GM12878 (cell line): ENCODE data around the gene NRG3. TPM values are rescaled to one million over a fixed set of nuclear protein-coding genes. Genes with fewer than 3 reads are reported as not detected.

Experiments used
- ATAC-seq: fragments of 200-7000 bp; cut with Tn5 transposase; 3 replicates; pipeline ENCODE4 v1.9.1; 2020; ENCODE audit warnings: mild to moderate bottlenecking, moderate library complexity
- BruUV-seq: library from RNA; stranded (reverse); fragments of 400-500 nt; replicated peaks from 2 replicates; lab custom pipeline; 2021; lab: Mats Ljungman, UMichigan
- CTCF ChIA-PET: fragments of 300-600 bp; sonication (Branson Sonifier 250); formaldehyde crosslinking; extraction: SDS; loops from one replicate; lab custom pipeline; 2021; ENCODE audit warnings: inconsistent platforms; lab: Yijun Ruan, JAX
- POLR2A ChIA-PET: fragments of 350-600 bp; formaldehyde crosslinking; extraction: SDS; loops from one replicate; lab custom pipeline; 2021; ENCODE audit warnings: inconsistent platforms; lab: Charles Lee
- RAD21 ChIA-PET: fragments of 300-600 bp; sonication (Branson Sonifier 250); formaldehyde crosslinking; loops from one replicate; lab custom pipeline; 2023; ENCODE audit warnings: antibody characterized with exemption; ENCODE audit not compliant: unreplicated experiment; lab: Charles Lee
- SMC1A ChIA-PET: fragments of 300-600 bp; sonication (Branson Sonifier 250); formaldehyde crosslinking; loops from one replicate; lab custom pipeline; 2023; ENCODE audit not compliant: unreplicated experiment, uncharacterized antibody; lab: Charles Lee
- DNase-seq: peaks from one replicate; pipeline ENCODE4 v3.0.0-alpha.2; 2011; ENCODE audit warnings: low read depth, low spot score
- FAIRE-seq: peaks from 3 replicates; lab custom pipeline; 2011; peaks lifted over from hg19 to GRCh38; lab: Jason Lieb, UNC
- H2AFZ ChIP-seq: 2 replicates; pipeline ENCODE4 v1.6.0; 2011; ENCODE audit warnings: low read depth, low read length, control low read depth; ENCODE audit not compliant: control insufficient read depth
- H3K27ac ChIP-seq: 2 replicates; pipeline ENCODE4 v1.5.1; 2011; ENCODE audit warnings: control low read depth; ENCODE audit not compliant: control insufficient read depth, insufficient read depth
- H3K27me3 ChIP-seq, 2 experiments: replicated peaks in 1 of 2; 2 replicates each; pipeline versions ENCODE4 v1.6.0 to v1.6.1; 2011; ENCODE audit warnings: low read length in 1 of 2; ENCODE audit not compliant: control insufficient read depth in 2 of 2, insufficient read depth in 2 of 2
- H3K36me3 ChIP-seq, 2 experiments: 2 replicates each; pipeline ENCODE4 v1.5.1; 2011; ENCODE audit warnings: low read length in 1 of 2; ENCODE audit not compliant: control insufficient read depth in 2 of 2, insufficient read depth in 2 of 2
- H3K4me1 ChIP-seq: 2 replicates; pipeline ENCODE4 v1.6.1; 2011; ENCODE audit warnings: mild to moderate bottlenecking, low read length, moderate library complexity, mixed read lengths; ENCODE audit not compliant: control insufficient read depth, insufficient read depth
- H3K4me2 ChIP-seq: 2 replicates; pipeline ENCODE4 v1.6.0; 2011; ENCODE audit warnings: control low read depth; ENCODE audit not compliant: control insufficient read depth, insufficient read depth
- H3K4me3 ChIP-seq: fragments of 200-600 bp; sonication (generic); 2 replicates; pipeline ENCODE4 v1.5.1; 2016
- H3K79me2 ChIP-seq: 2 replicates; pipeline ENCODE4 v1.6.0; 2011; ENCODE audit warnings: low read length; ENCODE audit not compliant: control insufficient read depth, insufficient read depth
- H3K9ac ChIP-seq: 2 replicates; pipeline ENCODE4 v1.8.0; 2011; ENCODE audit warnings: low read length, control low read depth, mixed read lengths; ENCODE audit not compliant: control insufficient read depth, insufficient read depth
- H3K9me3 ChIP-seq: replicated peaks from 3 replicates; pipeline ENCODE4 v1.5.1; 2011; ENCODE audit warnings: mild to moderate bottlenecking, low read length; ENCODE audit not compliant: control insufficient read depth, insufficient read depth
- H4K20me1 ChIP-seq: 2 replicates; pipeline ENCODE4 v1.6.0; 2011; ENCODE audit not compliant: control insufficient read depth, insufficient read depth
- HCFC1 ChIP-seq: fragments of 150-350 bp; IDR thresholded peaks from 2 replicates; pipeline ENCODE4 v1.6.1; 2014; ENCODE audit warnings: low read length
- LARP7 ChIP-seq: fragments of 450-650 bp; IDR thresholded peaks from 2 replicates; pipeline ENCODE4 v1.6.1; 2017; ENCODE audit warnings: mild to moderate bottlenecking
- MYB ChIP-seq: fragments of 150-350 bp; IDR thresholded peaks from 2 replicates; pipeline ENCODE4 v1.6.1; 2014; ENCODE audit warnings: mild to moderate bottlenecking, low read depth, low read length, borderline replicate concordance
- WGBS: methylation state at CpG from one replicate; pipeline ENCODE4 v1.1.6; 2016; ENCODE audit warnings: low lambda C conversion rate; ENCODE audit not compliant: insufficient replicate concordance, insufficient coverage; ENCODE audit errors: missing lambda C conversion rate; 5-methylcytosine and 5-hydroxymethylcytosine counted together
- in situ Hi-C: fragments of 300-500 bp; cut with MboI; formaldehyde crosslinking; loops from 9 replicates; pipeline ENCODE4 v1.14.3; 2018; ENCODE audit warnings: mixed read lengths
- intact Hi-C: fragments of 100-400 bp; cut with micrococcal nuclease; formaldehyde crosslinking; loops from one replicate; pipeline ENCODE4 v1.14.2; 2022; ENCODE audit not compliant: unreplicated experiment
- polyA plus RNA-seq, 11 experiments: library from polyadenylated mRNA; depleted of rRNA in 4 of 11; unstranded in 6 of 11; stranded (reverse) in 5 of 11; fragments of >200 nt; fragmentation: Nextera tagmentation in 4 of 11; fragmentation: Illumina TruSeq in 1 of 11; extraction: Ambion mirVana in 4 of 11; extraction: Trizol in 1 of 11; gene quantifications; 1 replicate in 1 of 11; 2 replicates in 10 of 11; pipeline versions ENCODE4 v1.2.1 to v1.2.3, GENCODE V29; 2011 to 2016; ENCODE audit warnings: inconsistent platforms in 2 of 11, missing spikeins in 2 of 11, low read depth in 1 of 11
- total RNA-seq, 4 experiments: library from RNA; depleted of rRNA in 3 of 4; stranded (reverse); fragments of >200 nt in 3 of 4; fragmentation: Illumina TruSeq in 1 of 4; extraction: Trizol in 1 of 4; gene quantifications; 2 replicates each; pipeline versions ENCODE4 v1.2.1 to v1.2.3, GENCODE V29; 2013 to 2021
- TF ChIP-seq, protein P1 (sequence below): IDR thresholded peaks from 2 replicates; pipeline ENCODE4 v1.6.1; 2012; ENCODE audit warnings: low read length, inconsistent platforms
- TF ChIP-seq, protein P2 (sequence below): fragments of 450-650 bp; IDR thresholded peaks from 2 replicates; pipeline ENCODE4 v1.6.1; 2017; ENCODE audit warnings: antibody characterized with exemption, mild to moderate bottlenecking, moderate library complexity

Gene NRG3
- total and polyA plus RNA-seq, 10 of the 15 experiments (the other 5 are each of a cell fraction or from before 2014, with no cell fraction given) = 0.03 to 0.41 (median 0.17) TPM; not detected in 3

DNA sequence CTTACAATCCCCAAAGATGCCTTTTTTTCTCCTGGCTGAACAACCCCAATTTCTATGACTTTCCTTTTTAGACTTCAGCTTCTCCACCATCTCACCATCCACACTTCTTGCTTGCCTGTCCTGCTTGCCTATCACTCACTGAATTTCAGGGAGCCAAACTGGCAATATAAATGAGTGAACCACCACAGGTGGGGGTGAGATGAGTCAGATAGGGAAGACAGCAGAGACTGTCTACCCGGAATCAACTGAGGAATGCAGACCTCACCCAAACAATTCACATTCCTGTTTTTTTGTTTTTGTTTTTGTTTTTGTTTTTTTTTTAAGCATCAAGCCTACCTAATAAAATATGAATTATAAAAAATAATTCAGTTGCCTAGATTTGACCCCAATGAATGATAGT, 273.8 kb downstream of the NRG3 start:
- H3K79me2 ChIP-seq = no peaks in the 10 kb centered on the region
- intact Hi-C loops = no loop called here
- no peak for FAIRE-seq
- ChIA-PET RAD21 (no interaction called here), CTCF (interaction anchor here (0.8 to 1.6 kb wide), 3 partner anchors 9 to 648 kb away, joined by 3 read pairs; no protein-coding TSS in a partner anchor)
- 0% methylated on average over 1 of the region's 1 CpG for WGBS
- TF ChIP-seq, protein P1, sequence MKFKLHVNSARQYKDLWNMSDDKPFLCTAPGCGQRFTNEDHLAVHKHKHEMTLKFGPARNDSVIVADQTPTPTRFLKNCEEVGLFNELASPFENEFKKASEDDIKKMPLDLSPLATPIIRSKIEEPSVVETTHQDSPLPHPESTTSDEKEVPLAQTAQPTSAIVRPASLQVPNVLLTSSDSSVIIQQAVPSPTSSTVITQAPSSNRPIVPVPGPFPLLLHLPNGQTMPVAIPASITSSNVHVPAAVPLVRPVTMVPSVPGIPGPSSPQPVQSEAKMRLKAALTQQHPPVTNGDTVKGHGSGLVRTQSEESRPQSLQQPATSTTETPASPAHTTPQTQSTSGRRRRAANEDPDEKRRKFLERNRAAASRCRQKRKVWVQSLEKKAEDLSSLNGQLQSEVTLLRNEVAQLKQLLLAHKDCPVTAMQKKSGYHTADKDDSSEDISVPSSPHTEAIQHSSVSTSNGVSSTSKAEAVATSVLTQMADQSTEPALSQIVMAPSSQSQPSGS = no peak
- TF ChIP-seq HCFC1 (no peak), LARP7 (no peak), MYB (no peak)
- TF ChIP-seq, protein P2, sequence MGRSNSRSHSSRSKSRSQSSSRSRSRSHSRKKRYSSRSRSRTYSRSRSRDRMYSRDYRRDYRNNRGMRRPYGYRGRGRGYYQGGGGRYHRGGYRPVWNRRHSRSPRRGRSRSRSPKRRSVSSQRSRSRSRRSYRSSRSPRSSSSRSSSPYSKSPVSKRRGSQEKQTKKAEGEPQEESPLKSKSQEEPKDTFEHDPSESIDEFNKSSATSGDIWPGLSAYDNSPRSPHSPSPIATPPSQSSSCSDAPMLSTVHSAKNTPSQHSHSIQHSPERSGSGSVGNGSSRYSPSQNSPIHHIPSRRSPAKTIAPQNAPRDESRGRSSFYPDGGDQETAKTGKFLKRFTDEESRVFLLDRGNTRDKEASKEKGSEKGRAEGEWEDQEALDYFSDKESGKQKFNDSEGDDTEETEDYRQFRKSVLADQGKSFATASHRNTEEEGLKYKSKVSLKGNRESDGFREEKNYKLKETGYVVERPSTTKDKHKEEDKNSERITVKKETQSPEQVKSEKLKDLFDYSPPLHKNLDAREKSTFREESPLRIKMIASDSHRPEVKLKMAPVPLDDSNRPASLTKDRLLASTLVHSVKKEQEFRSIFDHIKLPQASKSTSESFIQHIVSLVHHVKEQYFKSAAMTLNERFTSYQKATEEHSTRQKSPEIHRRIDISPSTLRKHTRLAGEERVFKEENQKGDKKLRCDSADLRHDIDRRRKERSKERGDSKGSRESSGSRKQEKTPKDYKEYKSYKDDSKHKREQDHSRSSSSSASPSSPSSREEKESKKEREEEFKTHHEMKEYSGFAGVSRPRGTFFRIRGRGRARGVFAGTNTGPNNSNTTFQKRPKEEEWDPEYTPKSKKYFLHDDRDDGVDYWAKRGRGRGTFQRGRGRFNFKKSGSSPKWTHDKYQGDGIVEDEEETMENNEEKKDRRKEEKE = no peak
- TF ChIP-seq, all 136 proteins: peak for 0
- no peaks in the 10 kb centered on the region for H3K9me3 ChIP-seq
- no peak overlapping the region for H2AFZ ChIP-seq
- H3K4me1 ChIP-seq = no peaks in the 10 kb centered on the region
- ChIA-PET SMC1A (interaction anchor here (1.3 kb wide), 1 partner anchor 820 kb away, joined by 6 read pairs; no protein-coding TSS in a partner anchor), POLR2A (no interaction called here)
- no peaks in the 10 kb centered on the region for H4K20me1 ChIP-seq
- DNase-seq (no peak), ATAC-seq (no peak)
- H3K4me2 ChIP-seq = no peak overlapping the region
- no peaks in the 10 kb centered on the region for H3K36me3 ChIP-seq
- no peak overlapping the region for H3K9ac ChIP-seq
- H3K4me3 ChIP-seq = no peak overlapping the region
- BruUV-seq = no TSS peak
- no peaks in the 10 kb centered on the region for H3K27me3 ChIP-seq
- in situ Hi-C loops = no loop called here
- no peak overlapping the region for H3K27ac ChIP-seq
